Renal cortex interstitium (tissue), 11 donors: Measurements from ENCODE around the gene RAN. TPM values are rescaled to one million over a fixed set of nuclear protein-coding genes. Genes with fewer than 3 reads are reported as not detected.

Experiments used
- DNase-seq, 11 donors: peaks; one replicate each; pipeline ENCODE4 v3.0.0-alpha.2; 2013; ENCODE audit warnings: low read depth in 9 of 11, low spot score in 4 of 11; ENCODE audit errors: extremely low read depth in 1 of 11
- polyA plus RNA-seq, 3 donors: library from polyadenylated mRNA; unstranded; fragments of 120-200 nt; gene quantifications; one replicate each; pipeline ENCODE4 v1.2.1, GENCODE V29; 2013; ENCODE audit not compliant: insufficient read length in 3 of 3

The RAN gene
- polyA plus RNA-seq, 3 donors: 533 to 711 (median 697) TPM

GRCh38 chr12:130909111-130909510 is 37.2 kb downstream of the RAN start:
- DNase-seq: no peak

DNA sequence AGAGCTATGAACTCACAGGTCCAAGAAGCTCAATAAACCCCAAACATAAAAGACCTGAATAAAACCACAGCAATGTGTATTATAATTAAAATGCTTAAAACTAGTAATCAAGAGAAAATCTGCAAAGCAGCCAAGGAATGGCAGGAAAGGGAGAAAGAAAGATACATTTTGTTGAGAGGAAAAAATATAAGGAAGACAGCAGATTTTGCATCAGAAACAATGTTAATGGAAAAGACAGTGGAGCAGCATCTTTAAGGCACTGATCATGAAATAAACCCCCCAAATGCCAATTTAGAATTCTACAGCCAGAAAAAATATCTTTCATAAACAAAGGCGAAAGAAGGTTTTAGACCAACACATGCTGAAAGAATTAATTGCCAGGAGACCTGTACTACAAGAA is 39.3 kb downstream of the RAN start:
- DNase-seq: no peak

- DNase-seq: no peak
Observed at GRCh38 chr12:130911933-130912332, 40.1 kb downstream of the RAN start.

- DNase-seq: peak; percentile 52 to 74 (median 62)
Observed at GRCh38 chr12:130916241-130916911, 44.5 kb downstream of the RAN start.

GRCh38 chr12:130917607-130918006 is 45.7 kb downstream of the RAN start:
- DNase-seq: no peak

DNA sequence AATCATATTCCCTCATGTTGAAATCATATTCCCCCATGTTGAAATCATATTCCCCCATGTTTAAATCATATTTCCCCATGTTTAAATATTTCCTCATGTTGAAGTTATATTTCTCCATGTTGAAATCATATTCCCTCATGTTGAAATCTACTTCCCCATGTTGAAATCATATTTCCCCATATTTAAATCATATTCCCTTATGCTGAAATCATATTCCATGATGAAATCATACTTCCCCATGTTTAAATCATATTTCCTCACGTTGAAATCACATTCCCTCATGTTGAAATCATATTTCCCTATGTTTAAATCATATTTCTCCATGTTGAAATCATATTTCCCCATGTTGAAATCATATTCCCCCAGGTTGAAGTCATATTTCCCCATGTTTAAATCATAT is 47.2 kb downstream of the RAN start:
- no peak for DNase-seq

DNA sequence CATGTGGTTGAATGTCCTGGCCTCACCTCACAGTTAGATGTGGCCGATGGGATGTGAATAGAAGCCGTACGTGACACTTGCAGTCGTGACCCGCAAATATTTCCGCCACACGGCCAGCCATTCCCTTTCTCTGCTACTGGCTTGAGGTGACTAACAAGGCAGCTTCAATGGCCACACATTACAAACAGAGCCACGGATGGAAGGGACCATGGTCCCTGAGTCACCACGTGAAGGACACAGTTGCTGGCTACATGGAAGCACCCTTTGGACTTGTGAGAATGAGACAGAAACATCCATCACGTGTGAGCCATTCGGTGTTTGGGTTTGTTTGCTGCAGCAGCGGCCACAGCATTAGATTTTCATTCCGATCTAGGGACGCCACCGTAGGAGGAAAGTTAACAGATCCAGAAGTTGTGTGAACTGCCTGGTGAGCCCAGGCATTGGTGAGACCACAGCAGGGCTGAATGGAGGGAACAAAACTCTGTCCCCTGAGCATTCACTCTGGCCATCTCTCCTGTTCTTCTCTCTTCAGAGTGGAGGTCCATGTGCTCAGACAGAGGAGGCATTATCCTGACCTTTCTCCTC is 48.3 kb downstream of the RAN start:
- DNase-seq: no peak

GRCh38 chr12:130920723-130921381 is 49.0 kb downstream of the RAN start:
- no peak for DNase-seq

- DNase-seq: no peak
Observed at GRCh38 chr12:130922511-130922953, 50.7 kb downstream of the RAN start.

- DNase-seq: no peak
Observed at GRCh38 chr12:130924966-130925665, 53.2 kb downstream of the RAN start.

- DNase-seq: no peak
Observed at GRCh38 chr12:130925666-130926015, 53.8 kb downstream of the RAN start.

Other genes with a start within 250 kb of the RAN start
- gene RIMBP2, start 155.8 kb upstream of the RAN start, polyA plus RNA-seq: 10 to 100 TPM; 16.5 to 26.5 (median 20.9) TPM
- 10 to 100 TPM; 25.3 to 35.0 (median 29.4) TPM for gene STX2, start 32.8 kb upstream of the RAN start, polyA plus RNA-seq
- gene ADGRD1, start 81.8 kb downstream of the RAN start, polyA plus RNA-seq: 10 to 100 TPM; 12.8 to 15.0 (median 14.3) TPM